ENCODE data around the gene MYH7.

DNA sequence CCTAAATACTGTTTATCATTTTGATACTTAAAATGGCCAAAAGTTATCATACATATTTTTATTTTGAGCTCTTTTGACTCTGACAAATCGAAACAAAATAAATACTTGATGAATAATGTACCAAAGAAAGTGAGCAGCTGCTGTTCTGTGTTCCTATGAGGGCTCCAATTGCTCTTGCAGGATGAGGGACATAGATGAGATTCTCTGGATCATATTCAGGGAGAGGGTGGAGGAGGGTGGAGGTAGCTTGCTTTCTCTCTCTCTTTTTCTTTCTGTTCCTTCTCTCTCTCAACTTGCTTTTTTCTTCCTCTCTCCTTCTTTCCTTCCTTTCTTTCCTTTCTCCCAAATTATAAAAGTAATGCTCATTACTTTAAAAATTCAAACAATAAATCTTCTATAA, 8.9 kb upstream of the MYH7 start:
- TF ChIP-seq, protein P1, sequence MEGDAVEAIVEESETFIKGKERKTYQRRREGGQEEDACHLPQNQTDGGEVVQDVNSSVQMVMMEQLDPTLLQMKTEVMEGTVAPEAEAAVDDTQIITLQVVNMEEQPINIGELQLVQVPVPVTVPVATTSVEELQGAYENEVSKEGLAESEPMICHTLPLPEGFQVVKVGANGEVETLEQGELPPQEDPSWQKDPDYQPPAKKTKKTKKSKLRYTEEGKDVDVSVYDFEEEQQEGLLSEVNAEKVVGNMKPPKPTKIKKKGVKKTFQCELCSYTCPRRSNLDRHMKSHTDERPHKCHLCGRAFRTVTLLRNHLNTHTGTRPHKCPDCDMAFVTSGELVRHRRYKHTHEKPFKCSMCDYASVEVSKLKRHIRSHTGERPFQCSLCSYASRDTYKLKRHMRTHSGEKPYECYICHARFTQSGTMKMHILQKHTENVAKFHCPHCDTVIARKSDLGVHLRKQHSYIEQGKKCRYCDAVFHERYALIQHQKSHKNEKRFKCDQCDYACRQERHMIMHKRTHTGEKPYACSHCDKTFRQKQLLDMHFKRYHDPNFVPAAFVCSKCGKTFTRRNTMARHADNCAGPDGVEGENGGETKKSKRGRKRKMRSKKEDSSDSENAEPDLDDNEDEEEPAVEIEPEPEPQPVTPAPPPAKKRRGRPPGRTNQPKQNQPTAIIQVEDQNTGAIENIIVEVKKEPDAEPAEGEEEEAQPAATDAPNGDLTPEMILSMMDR (conservative IDR thresholded peaks at IDR 0.05; ENCODE audit: low read depth, low read length) = no peak
- TF ChIP-seq MAFK (IDR thresholded peaks at IDR 0.05; ENCODE audit: low read depth, low read length) (no peak), USF2 (IDR thresholded peaks at IDR 0.05; ENCODE audit: low read depth, low read length) (no peak), CEBPB (IDR thresholded peaks at IDR 0.05; ENCODE audit: low read depth, low read length) (no peak), POLR2A (IDR thresholded peaks at IDR 0.05; ENCODE audit: low read depth, low read length) (no peak), SMC3 (IDR thresholded peaks at IDR 0.05; ENCODE audit: low read depth, low read length) (no peak), NFE2L2 (IDR thresholded peaks at IDR 0.05; ENCODE audit: low read depth, low read length) (no peak), BHLHE40 (IDR thresholded peaks at IDR 0.05; ENCODE audit: low read depth, low read length) (no peak), RAD21 (IDR thresholded peaks at IDR 0.05; ENCODE audit: low read length) (no peak)
